HG03159 (cell line): Measurements from ENCODE around the gene CENPW.

ENCODE experiments used
- ATAC-seq: cut with Tn5 transposase; IDR thresholded peaks from one replicate; pipeline ENCODE4 v1.9.1; 2021; ENCODE audit warnings: mild to moderate bottlenecking, moderate library complexity; ENCODE audit not compliant: unreplicated experiment

Gene CENPW

DNA sequence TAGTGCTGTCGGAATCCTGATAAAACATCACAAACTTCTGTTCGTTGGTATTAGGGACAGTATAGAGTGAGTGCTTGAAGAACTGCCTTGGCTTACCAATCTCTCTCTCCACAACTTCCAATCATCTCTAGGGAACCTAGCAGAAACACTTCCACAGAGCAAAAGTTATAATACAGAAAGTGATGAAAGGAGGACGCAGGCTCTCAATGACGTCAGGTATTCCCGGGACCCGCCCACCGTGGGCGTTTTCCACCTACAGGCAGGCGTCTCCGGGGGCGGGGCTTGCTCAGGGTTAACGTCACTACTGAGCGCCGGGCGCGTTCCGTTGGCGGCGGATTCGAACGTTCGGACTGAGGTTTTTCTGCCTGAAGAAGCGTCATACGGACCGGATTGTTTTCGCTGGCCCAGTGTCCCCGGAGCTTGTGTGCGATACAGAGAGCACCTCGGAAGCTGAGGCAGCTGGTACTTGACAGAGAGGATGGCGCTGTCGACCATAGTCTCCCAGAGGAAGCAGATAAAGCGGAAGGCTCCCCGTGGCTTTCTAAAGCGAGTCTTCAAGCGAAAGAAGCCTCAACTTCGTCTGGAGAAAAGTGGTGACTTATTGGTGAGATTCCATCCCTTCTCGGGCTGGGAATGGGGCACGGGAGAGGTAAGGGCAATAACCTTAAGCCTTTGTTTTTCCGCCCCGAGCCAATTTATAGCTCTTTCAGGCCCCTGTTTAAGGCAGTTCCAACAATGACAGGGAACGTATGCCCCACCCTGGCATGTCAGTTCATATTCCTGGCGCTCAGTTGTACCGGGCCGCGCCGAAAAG is at the start of gene CENPW:
Gene CENPW (plus strand): TSS at position 320 of the 814 bp plus-strand sequence. CDS start 159 bp downstream, at position 479.
- ATAC-seq = peak; percentile 95

GRCh38 chr6:126293891-126294524 is 45.9 kb upstream of the CENPW start:
- ATAC-seq = no peak

DNA sequence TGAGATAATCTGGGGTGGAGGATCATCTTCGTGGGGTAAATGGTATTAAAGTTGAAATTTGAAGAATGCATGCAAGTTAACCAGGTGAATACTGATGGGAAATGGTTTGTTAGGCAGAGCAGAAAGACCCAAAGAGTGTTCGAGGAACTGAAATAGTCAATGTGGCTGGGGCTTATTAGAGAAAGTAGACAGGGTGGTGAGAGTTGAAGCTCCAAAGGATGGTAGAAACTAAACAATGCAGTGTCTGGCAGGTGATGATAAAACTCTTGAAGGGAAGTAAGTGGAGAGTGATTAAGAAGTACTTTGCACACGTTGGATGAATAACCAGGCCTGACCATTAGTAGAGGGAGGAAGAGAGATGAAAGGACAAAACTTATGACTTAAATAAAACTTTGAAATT is 39.8 kb upstream of the CENPW start:
- peak; percentile 64 for ATAC-seq

DNA sequence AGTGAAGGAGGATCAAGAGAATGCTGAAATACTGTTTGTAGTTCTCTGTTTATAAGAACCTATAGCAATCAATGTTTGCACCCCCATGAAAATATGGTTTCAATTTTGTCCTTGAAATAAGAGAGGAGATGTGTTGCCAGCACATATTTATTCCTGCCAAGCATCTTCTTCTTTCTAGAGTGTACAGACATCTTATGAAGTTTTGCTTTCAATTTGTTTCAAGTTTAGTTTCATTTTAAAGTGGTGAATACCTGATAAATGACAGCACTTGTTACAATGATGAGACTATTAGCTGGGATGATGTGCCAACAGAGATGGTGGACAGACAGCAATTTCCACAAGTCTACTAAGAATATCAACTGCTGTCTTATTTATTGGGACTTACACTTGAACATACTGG is 39.2 kb upstream of the CENPW start:
- peak; percentile 89 for ATAC-seq

- no peak for ATAC-seq
Observed at GRCh38 chr6:126302191-126302590, 37.7 kb upstream of the CENPW start.

- ATAC-seq = no peak
Observed at GRCh38 chr6:126307849-126308248, 32.1 kb upstream of the CENPW start.

DNA sequence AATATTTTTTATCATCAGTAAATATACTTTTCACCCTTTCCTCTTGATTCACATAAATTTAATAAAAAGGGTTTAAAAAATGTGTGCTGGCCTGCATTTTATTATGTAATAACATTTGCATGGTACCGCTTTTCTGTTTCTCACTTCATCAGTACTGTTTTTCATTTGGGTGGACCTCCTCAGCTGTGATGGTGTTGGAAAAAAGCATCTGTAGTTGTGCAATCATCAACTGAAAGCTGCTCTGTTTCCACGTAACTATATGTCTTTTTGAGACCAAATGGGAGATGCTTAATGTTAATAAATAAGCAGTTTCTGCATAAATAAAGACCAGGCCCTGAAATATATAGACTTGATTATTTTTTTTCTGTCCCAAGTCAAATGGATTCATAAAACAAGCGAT is 31.6 kb upstream of the CENPW start:
- no peak for ATAC-seq

- peak; percentile 95 for ATAC-seq
Observed at GRCh38 chr6:126312013-126312665, 27.8 kb upstream of the CENPW start.

GRCh38 chr6:126313941-126314340 is 26.0 kb upstream of the CENPW start:
- ATAC-seq = no peak

DNA sequence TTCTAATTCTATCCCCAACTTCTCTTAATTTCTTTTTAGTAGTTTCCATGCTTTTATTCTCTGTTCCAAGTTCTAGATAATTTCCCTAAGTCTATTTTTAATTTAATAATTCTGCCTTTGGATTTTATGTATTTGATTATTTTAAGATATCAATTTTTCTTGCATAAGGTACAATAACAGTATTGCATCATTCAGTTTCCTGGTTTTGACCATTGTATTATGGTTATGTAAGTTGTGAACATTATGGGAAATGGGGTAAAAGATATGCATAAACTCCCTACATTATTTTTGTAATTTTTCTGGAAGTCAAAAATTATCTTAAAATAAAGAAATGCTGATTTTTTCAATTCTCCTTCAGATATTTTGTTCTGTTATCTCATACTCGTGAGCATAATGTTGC is 21.1 kb upstream of the CENPW start:
- ATAC-seq = no peak

DNA sequence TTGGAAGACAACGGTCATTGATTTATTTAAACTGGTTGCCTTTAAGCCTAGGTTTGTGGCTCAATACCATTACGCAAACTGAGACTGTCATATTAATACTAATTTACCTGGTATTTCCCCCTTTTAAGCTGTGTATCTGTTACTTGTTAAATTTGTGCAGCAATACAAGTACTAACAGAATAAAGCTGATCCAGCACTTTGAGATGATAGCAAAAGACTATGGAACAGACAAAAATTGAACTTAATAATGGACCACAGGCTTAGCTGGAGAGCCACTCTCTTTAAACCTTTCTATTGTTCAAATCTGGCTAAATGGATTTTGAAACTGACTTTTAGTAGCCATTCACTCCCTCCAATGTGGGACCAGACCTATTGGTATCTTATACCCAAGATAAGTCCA is 6.2 kb upstream of the CENPW start:
- ATAC-seq = no peak

DNA sequence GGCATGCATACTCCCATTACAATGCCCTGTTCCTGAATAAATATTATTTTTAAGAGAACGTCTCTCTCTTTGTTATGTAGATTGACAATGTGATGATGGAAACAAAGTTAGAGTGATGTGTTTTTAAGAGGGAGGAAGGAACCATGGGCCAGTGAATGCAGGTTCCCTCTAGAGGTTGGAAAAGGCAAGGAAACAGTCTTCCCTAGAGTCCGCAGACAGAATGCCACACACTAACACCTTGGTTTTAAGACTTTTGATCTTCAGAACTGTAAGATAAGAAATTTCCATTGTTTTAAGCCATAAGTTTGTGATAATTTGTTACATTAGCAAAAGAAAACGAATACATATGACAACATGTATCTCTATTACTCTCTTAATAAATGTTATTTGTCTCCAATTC is 4.7 kb upstream of the CENPW start:
- ATAC-seq = no peak

DNA sequence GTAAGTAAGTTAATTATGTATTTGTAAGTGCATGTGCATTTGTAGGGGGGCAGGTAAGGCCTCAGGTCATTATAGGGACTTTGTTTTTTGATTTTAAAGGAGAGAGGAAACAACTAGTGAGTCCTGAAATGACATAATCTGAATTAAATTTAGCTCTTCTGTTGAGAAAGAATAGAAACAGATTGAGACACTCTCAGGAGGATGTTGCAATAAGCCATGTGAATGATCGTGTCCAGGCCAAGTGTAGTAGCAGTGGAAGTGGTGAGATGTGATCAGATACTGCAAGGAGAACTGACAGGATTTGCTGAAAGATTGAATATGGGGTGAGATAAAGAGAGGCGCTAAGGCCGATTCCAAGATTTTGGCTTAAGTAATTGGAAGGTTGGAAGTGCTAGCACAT is 2.6 kb upstream of the CENPW start:
- ATAC-seq = no peak

GRCh38 chr6:126341126-126341525 is 1.2 kb downstream of the CENPW start:
- ATAC-seq = no peak

DNA sequence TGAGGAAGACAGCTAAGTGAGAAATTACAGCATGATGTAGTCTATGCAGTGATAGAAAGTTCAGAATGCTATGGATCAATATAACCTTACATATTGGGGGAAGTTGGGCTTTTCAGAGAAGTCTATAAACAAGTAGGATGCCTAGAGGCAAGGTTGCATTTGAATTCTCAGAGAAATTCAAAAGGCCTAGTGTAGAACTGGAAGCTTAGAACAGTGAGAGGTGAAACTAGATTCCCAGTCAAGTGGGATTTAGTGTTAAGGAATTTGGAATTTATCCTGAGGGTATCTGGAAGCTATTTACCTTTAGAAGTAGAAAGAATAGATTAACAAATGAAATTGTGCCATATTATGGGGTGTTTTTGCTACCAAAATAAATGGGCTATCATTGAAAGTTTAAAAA is 4.3 kb downstream of the CENPW start:
- no peak for ATAC-seq

- no peak for ATAC-seq
Observed at GRCh38 chr6:126351960-126352359, 12.0 kb downstream of the CENPW start.

DNA sequence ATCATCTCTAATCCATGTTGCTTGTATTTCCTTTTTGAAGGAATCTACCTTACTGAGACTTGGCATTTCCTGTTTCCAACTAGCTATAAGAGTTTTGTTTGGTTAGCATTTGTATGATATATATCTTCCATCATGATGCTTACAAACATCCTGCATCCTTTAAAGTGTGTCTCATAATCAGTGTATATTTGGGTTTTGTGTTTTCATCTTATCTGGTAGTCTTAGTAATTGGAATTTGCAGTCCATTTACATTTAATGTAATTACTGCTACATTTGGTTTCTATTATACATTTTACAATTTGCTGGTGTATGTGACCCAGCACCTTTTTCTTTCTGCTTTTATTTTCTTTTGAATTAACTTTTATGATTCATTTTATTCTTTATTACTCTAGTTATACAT is 12.6 kb downstream of the CENPW start:
- no peak for ATAC-seq

DNA sequence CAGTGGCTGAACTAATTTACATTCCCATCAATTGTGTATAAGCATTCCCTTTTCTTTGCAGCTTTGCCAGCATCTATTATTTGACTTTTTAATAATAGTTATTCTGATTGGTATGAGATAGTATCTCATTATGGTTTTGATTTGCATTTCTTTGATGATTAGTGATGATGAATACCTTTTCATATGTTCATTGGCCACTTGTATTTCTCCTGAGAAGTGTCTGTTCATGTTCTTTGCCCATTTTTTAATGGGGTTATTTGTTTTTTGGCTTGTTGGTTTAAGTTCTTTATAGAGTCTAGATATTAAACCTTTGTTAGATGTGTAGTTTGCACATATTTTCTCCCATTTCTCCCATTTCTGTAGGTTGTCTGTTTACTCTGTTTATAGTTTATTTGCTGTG is 16.6 kb downstream of the CENPW start:
- ATAC-seq = no peak

DNA sequence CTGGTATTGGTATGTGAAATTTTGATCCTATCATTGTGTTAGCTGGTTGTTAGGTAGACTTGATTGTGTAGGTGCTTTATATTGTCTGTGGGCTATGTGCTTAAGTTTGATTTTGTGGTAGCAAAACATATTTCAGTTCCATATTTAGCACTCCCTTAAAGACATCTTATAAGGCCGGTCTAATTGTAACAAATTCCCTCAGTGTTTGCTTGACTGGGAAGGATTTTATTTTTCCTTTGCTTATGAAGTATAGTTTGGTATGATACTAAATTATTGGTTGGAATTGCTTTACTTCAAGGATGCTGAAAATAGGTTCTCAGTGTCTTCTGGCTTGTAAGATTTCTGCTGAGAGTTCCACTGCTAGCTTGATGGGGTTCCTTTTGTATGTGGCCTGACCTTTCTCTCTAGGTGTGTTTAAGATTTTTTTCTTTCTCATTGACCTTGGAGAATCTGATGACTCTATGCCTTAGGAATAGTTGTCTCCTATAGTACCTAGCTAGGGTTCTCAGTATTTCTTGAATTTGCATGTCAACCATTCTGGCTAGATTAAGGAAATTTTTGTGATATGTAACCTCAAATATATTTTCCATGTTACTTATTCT is 20.1 kb downstream of the CENPW start:
- ATAC-seq = no peak

DNA sequence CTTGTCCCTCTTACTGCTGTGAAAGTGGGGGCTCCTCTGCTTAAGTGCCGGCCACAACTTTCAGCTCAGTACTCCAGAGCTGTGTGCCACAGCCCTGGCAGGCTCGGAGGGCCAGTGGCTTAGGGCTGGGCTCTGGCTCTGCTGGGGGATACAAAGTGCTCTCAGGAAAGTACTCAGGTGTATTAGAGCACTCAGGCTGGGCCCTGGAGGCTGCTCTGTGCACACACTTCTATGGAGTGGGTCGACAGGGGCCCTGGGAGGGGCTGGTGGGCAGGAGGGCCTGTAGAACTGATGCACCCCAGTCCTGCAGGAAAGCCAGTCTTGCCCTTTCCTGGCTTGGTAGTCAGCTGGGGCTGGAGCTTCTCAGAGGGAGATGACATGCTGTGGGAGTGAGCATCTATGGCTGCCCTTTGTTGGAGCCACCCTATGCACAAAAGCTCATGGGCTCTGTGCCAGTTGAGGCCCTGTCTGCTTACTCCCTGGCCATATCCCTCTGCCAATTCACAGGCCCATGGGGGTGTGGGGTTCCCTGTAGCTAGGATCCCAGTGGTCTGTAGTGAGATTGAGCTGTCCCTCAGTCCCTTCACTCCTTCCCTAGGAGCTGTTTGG is 22.0 kb downstream of the CENPW start:
- ATAC-seq = no peak

DNA sequence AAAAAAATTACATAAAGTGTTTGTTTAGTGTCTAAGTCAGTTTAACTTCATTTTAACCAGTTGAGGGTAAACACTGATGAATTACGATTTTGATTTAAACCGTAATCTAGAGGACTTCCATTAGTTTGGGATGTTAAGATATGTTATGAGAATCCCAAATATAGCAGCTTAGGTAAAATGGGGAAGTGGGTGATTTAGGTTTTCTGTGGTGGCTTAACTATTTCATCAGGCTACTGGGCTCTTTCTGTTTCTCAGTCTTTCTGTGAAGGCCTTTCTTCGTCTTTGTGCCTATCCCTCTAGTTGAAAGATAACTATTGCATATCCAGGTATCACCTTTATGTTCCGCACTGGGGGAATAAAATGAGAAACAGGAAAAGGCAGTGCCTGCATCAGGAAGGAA is 27.9 kb downstream of the CENPW start:
- ATAC-seq = no peak
